K562 (cell line): ENCODE data around the gene DYNLT2. TPM values are rescaled to one million over a fixed set of nuclear protein-coding genes. Genes with fewer than 3 reads are reported as not detected.

ENCODE experiments used
- ARNT ChIP-seq, 2 experiments: fragments of 450-650 bp; IDR thresholded peaks; 2 replicates each; pipeline ENCODE4 v1.6.1; 2016; ENCODE audit warnings: mild to moderate bottlenecking in 1 of 2
- CBX3 ChIP-seq, 2 experiments: IDR thresholded peaks; 1 replicate in 1 of 2; 2 replicates in 1 of 2; pipeline ENCODE4 v1.6.1; 2012; ENCODE audit warnings: inconsistent platforms in 2 of 2, low read length in 2 of 2, borderline replicate concordance in 1 of 2, control low read depth in 1 of 2
- CBX8 ChIP-seq: fragments of 200-600 bp; sonication (generic); IDR thresholded peaks from 2 replicates; pipeline ENCODE4 v1.6.1; 2012; ENCODE audit warnings: borderline replicate concordance, mixed run types, low read depth, mild to moderate bottlenecking, moderate library complexity, mixed read lengths, low read length, control low read depth, inconsistent platforms; ENCODE audit not compliant: poor library complexity, severe bottlenecking; ENCODE audit errors: extremely low read depth
- CTCFL ChIP-seq: IDR thresholded peaks from 2 replicates; pipeline ENCODE4 v1.6.1; 2011; ENCODE audit warnings: borderline replicate concordance, low read depth, mild to moderate bottlenecking, moderate library complexity, low read length; ENCODE audit not compliant: insufficient read depth, poor library complexity, severe bottlenecking
- ID3 ChIP-seq, 2 experiments: fragments of 250-450 bp in 1 of 2; fragments of 450-650 bp in 1 of 2; sonication (Bioruptor Pico) in 1 of 2; IDR thresholded peaks; 2 replicates each; pipeline versions ENCODE4 v1.6.1 to v1.8.0; 2016 to 2021; ENCODE audit warnings: mild to moderate bottlenecking in 2 of 2, moderate library complexity in 2 of 2, missing compliant biosample characterization in 1 of 2, missing genetic modification characterization in 1 of 2
- KAT2B ChIP-seq: IDR thresholded peaks from one replicate; pipeline ENCODE4 v1.6.1; 2012; ENCODE audit warnings: low read depth, mild to moderate bottlenecking, control low read depth, inconsistent platforms, low read length, moderate library complexity
- LCOR ChIP-seq: sonication (generic); formaldehyde crosslinking; IDR thresholded peaks from 2 replicates; pipeline ENCODE4 v1.8.0; 2022; ENCODE audit warnings: mild to moderate bottlenecking, missing genetic modification reagents
- LEF1 ChIP-seq: fragments of 450-650 bp; IDR thresholded peaks from 2 replicates; pipeline ENCODE4 v1.6.1; 2016; ENCODE audit warnings: mild to moderate bottlenecking
- NEUROD1 ChIP-seq: fragments of 150-350 bp; IDR thresholded peaks from 2 replicates; pipeline ENCODE4 v1.6.1; 2014; ENCODE audit warnings: borderline replicate concordance, low read length, low read depth; ENCODE audit not compliant: partially characterized antibody
- NFRKB ChIP-seq: fragments of 450-650 bp; IDR thresholded peaks from 2 replicates; pipeline ENCODE4 v1.6.1; 2016; ENCODE audit warnings: low read depth
- NR4A1 ChIP-seq, 2 experiments: fragments of 250-450 bp in 1 of 2; fragments of 450-650 bp in 1 of 2; sonication (Bioruptor Pico) in 1 of 2; IDR thresholded peaks; 2 replicates each; pipeline versions ENCODE4 v1.4.0 to v1.6.1; 2016 to 2020; ENCODE audit warnings: mild to moderate bottlenecking in 2 of 2, missing compliant biosample characterization in 1 of 2, missing genetic modification characterization in 1 of 2, moderate library complexity in 1 of 2
- POLR2AphosphoS2 ChIP-seq: IDR thresholded peaks from 2 replicates; pipeline ENCODE4 v1.6.1; 2012; ENCODE audit warnings: low read length, improper control_type of control experiment
- SIN3A ChIP-seq, 2 experiments: fragments of 150-350 bp in 1 of 2; IDR thresholded peaks; 2 replicates each; pipeline ENCODE4 v1.6.1; 2011 to 2016; ENCODE audit warnings: borderline replicate concordance in 2 of 2, low read depth in 2 of 2, low read length in 2 of 2, mild to moderate bottlenecking in 2 of 2, moderate library complexity in 2 of 2; ENCODE audit not compliant: control insufficient read depth in 1 of 2
- SOX6 ChIP-seq: fragments of 450-650 bp; IDR thresholded peaks from 2 replicates; pipeline ENCODE4 v1.6.1; 2014; ENCODE audit warnings: mild to moderate bottlenecking
- ZNF134 ChIP-seq: fragments of 250-450 bp; sonication (Bioruptor Pico); conservative IDR thresholded peaks from 2 replicates; pipeline ENCODE4 v1.4.0; 2020
- ZNF311 ChIP-seq: fragments of 250-450 bp; sonication (Bioruptor Pico); IDR thresholded peaks from 2 replicates; pipeline ENCODE4 v1.4.0; 2020; ENCODE audit warnings: mild to moderate bottlenecking, moderate library complexity
- ZNF436 ChIP-seq: fragments of 250-450, 450-650 bp; sonication (Bioruptor Pico); formaldehyde crosslinking; IDR thresholded peaks from 2 replicates; pipeline ENCODE4 v1.7.0; 2020; ENCODE audit warnings: mild to moderate bottlenecking
- ZNF507 ChIP-seq: conservative IDR thresholded peaks from 2 replicates; pipeline ENCODE4 v1.6.1; 2017; ENCODE audit warnings: missing genetic modification characterization, missing compliant biosample characterization
- ZNF609 ChIP-seq: sonication (generic); formaldehyde crosslinking; IDR thresholded peaks from 2 replicates; pipeline ENCODE4 v1.8.1; 2023; ENCODE audit warnings: missing genetic modification reagents, mild to moderate bottlenecking, borderline replicate concordance
- ZNF780A ChIP-seq: fragments of 250-450 bp; sonication (Bioruptor Pico); IDR thresholded peaks from 2 replicates; pipeline ENCODE4 v1.5.0; 2021; ENCODE audit warnings: mild to moderate bottlenecking
- polyA plus RNA-seq, 8 experiments: library from polyadenylated mRNA; depleted of rRNA in 4 of 8; stranded (reverse) in 5 of 8; unstranded in 3 of 8; fragments of >200 nt; fragmentation: Nextera tagmentation in 2 of 8; fragmentation: Illumina TruSeq in 1 of 8; extraction: Ambion mirVana in 2 of 8; extraction: Trizol in 1 of 8; gene quantifications; 2 replicates each; pipeline versions ENCODE4 v1.2.1 to v1.2.3, GENCODE V29; 2011 to 2014; ENCODE audit warnings: inconsistent platforms in 1 of 8, missing spikeins in 1 of 8
- total RNA-seq, 7 experiments: library from RNA; depleted of rRNA in 6 of 7; stranded (reverse); fragments of >200 nt in 6 of 7; fragmentation: Illumina TruSeq in 2 of 7; extraction: Trizol in 2 of 7; gene quantifications; 2 replicates each; pipeline versions ENCODE4 v1.2.1 to v1.2.3, GENCODE V29; 2011 to 2021; ENCODE audit warnings: low replicate concordance in 1 of 7

The DYNLT2 gene
- total and polyA plus RNA-seq, 9 of the 15 experiments (the other 6 are each of a cell fraction or from before 2014, with no cell fraction given) = 2.0 to 12.8 (median 6.3) TPM

- no peak for TF ChIP-seq ZNF609 (CRISPR knock-in tag)
- no peak for TF ChIP-seq CTCFL
- TF ChIP-seq ARNT (IDR thresholded peaks at IDR 0.05) = peak in 1 of 2 experiments; percentile 30; a peak in 1 of 4 replicates
- TF ChIP-seq LEF1 = peak; percentile 23; the same call in 1 of the 2 replicates
- TF ChIP-seq SOX6 = no peak
- no peak for TF ChIP-seq CBX3 (IDR thresholded peaks at IDR 0.05; ENCODE audit: borderline replicate concordance in 1 of 2, low read length in 2 of 2)
- TF ChIP-seq NR4A1 (CRISPR knock-in tag; IDR thresholded peaks at IDR 0.05) = no peak
- no peak for TF ChIP-seq NR4A1 (tag; IDR thresholded peaks at IDR 0.05)
- TF ChIP-seq ZNF311 (CRISPR knock-in tag) = no peak
- no peak for TF ChIP-seq NFRKB
- TF ChIP-seq POLR2AphosphoS2 = no peak
- no peak for TF ChIP-seq KAT2B
- no peak for TF ChIP-seq CBX8
- TF ChIP-seq ZNF436 (CRISPR knock-in tag) = no peak
- no peak for TF ChIP-seq ZNF134
- TF ChIP-seq NEUROD1 = no peak
- no peak for TF ChIP-seq ZNF780A
- no peak for TF ChIP-seq LCOR (CRISPR knock-in tag)
- no peak for TF ChIP-seq ID3 (CRISPR knock-in tag; IDR thresholded peaks at IDR 0.05)
- no peak for TF ChIP-seq ID3 (tag; IDR thresholded peaks at IDR 0.05)
- TF ChIP-seq ZNF507 (tag) = no peak
- peak; percentile 8 to 63; a peak in 2 of 4 replicates for TF ChIP-seq SIN3A (IDR thresholded peaks at IDR 0.05; ENCODE audit: borderline replicate concordance in 2 of 2, control insufficient read depth in 1 of 2, low read depth in 2 of 2, low read length in 2 of 2)
These were observed 28.0 kb downstream of the DYNLT2 start (continued) for GRCh38 chr6:169723200-169723909.
